Peyer's patch (tissue), 4 donors: ENCODE measurements around the gene AUTS2.

Experiments used
- CTCF ChIP-seq, 6 experiments: fragments of 450-650 bp in 4 of 6; fragments of 200-600 bp in 2 of 6; sonication (generic) in 1 of 6; IDR thresholded peaks; one replicate each; pipeline ENCODE4 v1.5.1; 2017 to 2019; ENCODE audit warnings: antibody characterized with exemption in 6 of 6, mild to moderate bottlenecking in 3 of 6, moderate library complexity in 1 of 6
- POLR2A ChIP-seq, 2 donors: fragments of 450-650 bp; IDR thresholded peaks; one replicate each; pipeline ENCODE4 v1.5.1; 2017; ENCODE audit warnings: antibody characterized with exemption in 2 of 2, mild to moderate bottlenecking in 2 of 2, moderate library complexity in 2 of 2

- TF ChIP-seq CTCF (IDR thresholded peaks at IDR 0.05), result no peak
- TF ChIP-seq POLR2A (IDR thresholded peaks at IDR 0.05), result no peak
Measured at GRCh38 chr7:69819333-69819705, 221.0 kb downstream of the AUTS2 start.
